Lower leg skin (tissue), 4 donors: Measurements from ENCODE around the gene ADAMTS16. TPM values are rescaled to one million over a fixed set of nuclear protein-coding genes. Genes with fewer than 3 reads are reported as not detected.

Source experiments
- DNase-seq, 2 donors: peaks; one replicate each; pipeline ENCODE4 v3.0.0-alpha.2; 2019; ENCODE audit warnings: low spot score in 2 of 2
- H3K4me3 ChIP-seq: fragments of 200-600 bp; sonication (generic); 2 replicates; pipeline ENCODE4 v1.5.1; 2017; ENCODE audit warnings: mild to moderate bottlenecking, low read depth; ENCODE audit not compliant: poor library complexity, severe bottlenecking
- CTCF ChIP-seq, 3 donors: fragments of 450-650 bp; IDR thresholded peaks; one replicate each; pipeline ENCODE4 v1.5.1; 2016; ENCODE audit warnings: antibody characterized with exemption in 3 of 3, mild to moderate bottlenecking in 3 of 3, moderate library complexity in 2 of 3
- POLR2A ChIP-seq, 2 donors: fragments of 450-650 bp; IDR thresholded peaks; one replicate each; pipeline ENCODE4 v1.6.1; 2016 to 2017; ENCODE audit warnings: antibody characterized with exemption in 2 of 2, mild to moderate bottlenecking in 1 of 2, moderate library complexity in 1 of 2
- WGBS, 2 donors: methylation state at CpG; one replicate each; pipeline ENCODE4 v1.1.5; 2018; 5-methylcytosine and 5-hydroxymethylcytosine counted together
- intact Hi-C: fragments of 100-400 bp; cut with DNase I; formaldehyde crosslinking; loops from one replicate; pipeline ENCODE4 v1.15.0; 2023; ENCODE audit warnings: low total_unique reads
- total RNA-seq, 4 donors: library from RNA; depleted of rRNA; stranded (reverse); fragments of >200 nt; gene quantifications; one replicate each; pipeline ENCODE4 v1.1.0, GENCODE V29; 2016

Gene ADAMTS16
- total RNA-seq, 4 donors from 2014 or later = 0.55 TPM; not detected in 3

GRCh38 chr5:5298068-5298633 is 158.0 kb downstream of the ADAMTS16 start:
- TF ChIP-seq CTCF (IDR thresholded peaks at IDR 0.05) = no peak
- no peak for TF ChIP-seq POLR2A (IDR thresholded peaks at IDR 0.05)
- H3K4me3 ChIP-seq = no peak overlapping the region
- intact Hi-C loops = no loop called here
- 69 to 70% methylated on average over 4 of the region's 4 CpGs for WGBS, 2 donors
- DNase-seq = no peak

GRCh38 chr5:5298841-5299541 is 158.9 kb downstream of the ADAMTS16 start:
- TF ChIP-seq CTCF (IDR thresholded peaks at IDR 0.05) (no peak), POLR2A (IDR thresholded peaks at IDR 0.05) (no peak)
- DNase-seq = no peak
- H3K4me3 ChIP-seq = no peak overlapping the region
- 60 to 67% methylated on average over 13 of the region's 13 CpGs for WGBS, 2 donors
- intact Hi-C loops = no loop called here

DNA sequence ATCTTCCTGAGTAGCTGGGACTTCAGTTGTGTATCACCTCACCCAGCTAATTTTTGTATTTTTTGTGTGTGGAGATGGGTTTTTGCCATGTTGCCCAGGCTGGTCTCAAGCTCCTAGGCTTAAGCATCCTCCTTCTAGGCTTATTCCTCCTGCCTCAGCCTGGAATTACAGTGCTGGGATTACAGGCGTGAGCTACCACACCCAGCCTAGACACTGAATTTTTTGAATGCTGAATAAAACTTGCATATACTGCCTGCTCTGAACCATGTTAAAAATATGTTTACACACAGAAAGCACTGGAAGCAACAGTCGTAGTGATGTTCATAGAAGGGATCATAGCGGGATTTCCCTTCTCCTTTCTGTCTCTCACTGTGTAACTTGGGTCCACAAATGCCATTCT is 161.0 kb downstream of the ADAMTS16 start:
- 48 to 59% methylated on average over 3 of the region's 3 CpGs for WGBS, 2 donors
- intact Hi-C loops = no loop called here
- DNase-seq = no peak
- TF ChIP-seq CTCF (IDR thresholded peaks at IDR 0.05) (no peak), POLR2A (IDR thresholded peaks at IDR 0.05) (no peak)
- no peak overlapping the region for H3K4me3 ChIP-seq

- no peak for DNase-seq
- no peak overlapping the region for H3K4me3 ChIP-seq
- intact Hi-C loops = no loop called here
- 59 to 79% methylated on average over 4 of the region's 4 CpGs for WGBS, 2 donors
- TF ChIP-seq CTCF (IDR thresholded peaks at IDR 0.05) (no peak), POLR2A (IDR thresholded peaks at IDR 0.05) (no peak)
Observed at GRCh38 chr5:5302201-5302600, 162.1 kb downstream of the ADAMTS16 start.

GRCh38 chr5:5303242-5303641 is 163.1 kb downstream of the ADAMTS16 start:
- intact Hi-C loops = no loop called here
- DNase-seq = no peak
- 87 to 91% methylated on average over 7 of the region's 15 CpGs for WGBS, 2 donors
- TF ChIP-seq POLR2A (IDR thresholded peaks at IDR 0.05) (no peak), CTCF (IDR thresholded peaks at IDR 0.05) (no peak)
- no peak overlapping the region for H3K4me3 ChIP-seq
